Neural cell (in vitro differentiated cells): ENCODE data around the gene TUBA1A. TPM values are rescaled to one million over a fixed set of nuclear protein-coding genes. Genes with fewer than 3 reads are reported as not detected.

Source experiments
- H2AFZ ChIP-seq: fragments of 200-600, 300-800 bp; sonication (generic), shearing (Covaris generic); 2 replicates; pipeline ENCODE4 v1.6.0; 2014; ENCODE audit warnings: low read depth, mild to moderate bottlenecking, antibody characterized with exemption, low read length, moderate library complexity
- H3F3A ChIP-seq: fragments of 200-600 bp; shearing (Covaris generic); 2 replicates; pipeline ENCODE4 v1.6.1; 2016; ENCODE audit warnings: mild to moderate bottlenecking, moderate library complexity, mixed read lengths, antibody characterized with exemption, low read length; ENCODE audit not compliant: insufficient read depth, poor library complexity, severe bottlenecking
- H3K27ac ChIP-seq: fragments of 200-600, 300-800 bp; sonication (generic), shearing (Covaris generic); 2 replicates; pipeline ENCODE4 v1.5.1; 2014; ENCODE audit warnings: mild to moderate bottlenecking, low read length, moderate library complexity
- H3K27me3 ChIP-seq: fragments of 300-800, 200-600 bp; sonication (generic), shearing (Covaris generic); 2 replicates; pipeline ENCODE4 v1.6.0; 2014; ENCODE audit warnings: mild to moderate bottlenecking, low read depth, low read length, moderate library complexity; ENCODE audit not compliant: insufficient read depth
- H3K36me3 ChIP-seq: fragments of 300-800, 200-600 bp; sonication (generic), shearing (Covaris generic); 2 replicates; pipeline ENCODE4 v1.5.1; 2014; ENCODE audit warnings: mild to moderate bottlenecking, antibody characterized with exemption, low read length, moderate library complexity; ENCODE audit not compliant: insufficient read depth
- H3K4me2 ChIP-seq: fragments of 300-800, 200-600 bp; sonication (generic), shearing (Covaris generic); 2 replicates; pipeline ENCODE4 v1.6.0; 2014; ENCODE audit warnings: mild to moderate bottlenecking, low read length
- H3K4me3 ChIP-seq: fragments of 300-800, 200-600 bp; sonication (generic), shearing (Covaris generic); 2 replicates; pipeline ENCODE4 v1.5.1; 2014; ENCODE audit warnings: mild to moderate bottlenecking, low read length, moderate library complexity
- H3K79me2 ChIP-seq: fragments of 200-600 bp; shearing (Covaris generic); replicated peaks from 2 replicates; pipeline ENCODE4 v1.6.0; 2014; ENCODE audit warnings: mild to moderate bottlenecking, low read length, moderate library complexity; ENCODE audit not compliant: insufficient read depth
- H3K9ac ChIP-seq: fragments of 300-800, 200-600 bp; sonication (generic), shearing (Covaris generic); 2 replicates; pipeline ENCODE4 v1.6.1; 2016; ENCODE audit warnings: mild to moderate bottlenecking, low read length, mixed read lengths
- H3K9me2 ChIP-seq: fragments of 200-600 bp; shearing (Covaris generic); 2 replicates; pipeline ENCODE4 v1.6.1; 2016; ENCODE audit warnings: mild to moderate bottlenecking, low read length, mixed read lengths; ENCODE audit not compliant: insufficient read depth
- H3K9me3 ChIP-seq: fragments of 200-600, 300-800 bp; sonication (generic), shearing (Covaris generic); 2 replicates; pipeline ENCODE4 v1.6.1; 2016; ENCODE audit warnings: mild to moderate bottlenecking, mixed run types, low read length, moderate library complexity, mixed read lengths
- H4K20me1 ChIP-seq: fragments of 200-600 bp; shearing (Covaris generic); 2 replicates; pipeline ENCODE4 v1.6.1; 2016; ENCODE audit warnings: mild to moderate bottlenecking, mixed run types; ENCODE audit not compliant: insufficient read depth
- EP300 ChIP-seq: fragments of 450-650 bp; conservative IDR thresholded peaks from 2 replicates; pipeline ENCODE4 v1.6.1; 2014; ENCODE audit warnings: antibody characterized with exemption, mild to moderate bottlenecking, moderate library complexity; ENCODE audit not compliant: poor library complexity, severe bottlenecking
- EZH2 ChIP-seq: fragments of 200-600, 300-800 bp; shearing (Covaris generic), sonication (generic); IDR thresholded peaks from 2 replicates; pipeline ENCODE4 v1.6.1; 2014; ENCODE audit warnings: antibody characterized with exemption, low read length, borderline replicate concordance, mild to moderate bottlenecking; ENCODE audit not compliant: insufficient read depth, poor library complexity, severe bottlenecking
- MXI1 ChIP-seq: fragments of 450-650 bp; conservative IDR thresholded peaks from 2 replicates; pipeline ENCODE4 v1.6.1; 2014; ENCODE audit warnings: antibody characterized with exemption, mild to moderate bottlenecking; ENCODE audit not compliant: poor library complexity, severe bottlenecking
- POLR2AphosphoS5 ChIP-seq: IDR thresholded peaks from 2 replicates; pipeline ENCODE4 v1.6.1; 2012
- RAD21 ChIP-seq: fragments of 450-650 bp; conservative IDR thresholded peaks from 2 replicates; pipeline ENCODE4 v1.6.1; 2014; ENCODE audit warnings: antibody characterized with exemption, mild to moderate bottlenecking, moderate library complexity
- SMC3 ChIP-seq: fragments of 450-650 bp; conservative IDR thresholded peaks from 2 replicates; pipeline ENCODE4 v1.6.1; 2014; ENCODE audit warnings: antibody characterized with exemption, mild to moderate bottlenecking, moderate library complexity; ENCODE audit not compliant: poor library complexity
- TAF1 ChIP-seq: IDR thresholded peaks from 2 replicates; pipeline ENCODE4 v1.6.1; 2012; ENCODE audit warnings: low read depth
- polyA plus RNA-seq: library from polyadenylated mRNA; depleted of rRNA; stranded (reverse); fragments of >200 nt; gene quantifications from 2 replicates; pipeline ENCODE4 v1.2.3, GENCODE V29; 2014
- TF ChIP-seq, protein P1 (sequence below): fragments of 450-650 bp; IDR thresholded peaks from 2 replicates; pipeline ENCODE4 v1.5.1; 2014; ENCODE audit warnings: antibody characterized with exemption, mild to moderate bottlenecking, moderate library complexity; ENCODE audit not compliant: poor library complexity, severe bottlenecking
- TF ChIP-seq, protein P2 (sequence below): IDR thresholded peaks from 2 replicates; pipeline ENCODE4 v1.6.1; 2012; ENCODE audit warnings: borderline replicate concordance

The TUBA1A gene
- polyA plus RNA-seq, 1 donor from 2014 or later = 14,333 TPM

DNA sequence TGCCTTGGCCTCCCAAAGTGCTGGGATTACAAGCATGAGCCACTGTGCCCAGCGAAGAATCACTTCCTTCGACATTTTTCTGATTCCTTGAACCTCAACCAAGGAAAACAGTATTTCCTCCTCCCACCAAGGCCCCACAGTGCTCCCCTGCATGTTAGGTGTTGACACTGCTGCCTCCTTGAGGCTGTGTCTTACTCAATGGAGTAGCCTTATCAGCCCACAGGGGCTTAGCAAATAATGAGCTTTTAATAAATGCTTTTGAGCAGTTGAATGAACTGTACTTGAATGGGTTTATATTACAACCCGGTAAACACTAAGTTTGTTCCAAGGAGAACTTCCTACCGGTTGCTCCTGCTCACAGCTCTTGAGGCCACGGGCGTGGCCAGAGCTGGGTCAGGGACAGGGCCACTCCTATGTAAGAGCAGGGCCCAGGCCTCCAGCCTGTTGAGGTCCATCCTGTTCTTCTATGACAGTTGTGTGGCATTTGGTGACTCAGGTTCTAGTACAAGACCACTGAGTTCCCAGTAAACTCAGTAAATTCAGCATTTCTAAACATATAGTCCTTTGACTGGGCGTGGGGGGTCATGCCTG, 36.8 kb upstream of the TUBA1A start:
- Histone ChIP-seq H3K4me2 (no peak overlapping the region), H3K27me3 (no peaks in the 10 kb centered on the region), H3K9me2 (no peaks in the 10 kb centered on the region), H3F3A (no peaks in the 10 kb centered on the region), H2AFZ (no peak overlapping the region), H3K4me3 (no peak overlapping the region), H4K20me1 (no peaks in the 10 kb centered on the region), H3K9me3 (no peaks in the 10 kb centered on the region), H3K36me3 (no peaks in the 10 kb centered on the region), H3K27ac (no peak overlapping the region), H3K9ac (no peak overlapping the region), H3K79me2 (peaks cover 26% of the 10 kb centered on the region)
- TF ChIP-seq POLR2AphosphoS5 (no peak), TAF1 (no peak), EP300 (no peak), RAD21 (no peak), MXI1 (no peak), EZH2 (no peak)
- TF ChIP-seq, protein P1, sequence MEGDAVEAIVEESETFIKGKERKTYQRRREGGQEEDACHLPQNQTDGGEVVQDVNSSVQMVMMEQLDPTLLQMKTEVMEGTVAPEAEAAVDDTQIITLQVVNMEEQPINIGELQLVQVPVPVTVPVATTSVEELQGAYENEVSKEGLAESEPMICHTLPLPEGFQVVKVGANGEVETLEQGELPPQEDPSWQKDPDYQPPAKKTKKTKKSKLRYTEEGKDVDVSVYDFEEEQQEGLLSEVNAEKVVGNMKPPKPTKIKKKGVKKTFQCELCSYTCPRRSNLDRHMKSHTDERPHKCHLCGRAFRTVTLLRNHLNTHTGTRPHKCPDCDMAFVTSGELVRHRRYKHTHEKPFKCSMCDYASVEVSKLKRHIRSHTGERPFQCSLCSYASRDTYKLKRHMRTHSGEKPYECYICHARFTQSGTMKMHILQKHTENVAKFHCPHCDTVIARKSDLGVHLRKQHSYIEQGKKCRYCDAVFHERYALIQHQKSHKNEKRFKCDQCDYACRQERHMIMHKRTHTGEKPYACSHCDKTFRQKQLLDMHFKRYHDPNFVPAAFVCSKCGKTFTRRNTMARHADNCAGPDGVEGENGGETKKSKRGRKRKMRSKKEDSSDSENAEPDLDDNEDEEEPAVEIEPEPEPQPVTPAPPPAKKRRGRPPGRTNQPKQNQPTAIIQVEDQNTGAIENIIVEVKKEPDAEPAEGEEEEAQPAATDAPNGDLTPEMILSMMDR = no peak

DNA sequence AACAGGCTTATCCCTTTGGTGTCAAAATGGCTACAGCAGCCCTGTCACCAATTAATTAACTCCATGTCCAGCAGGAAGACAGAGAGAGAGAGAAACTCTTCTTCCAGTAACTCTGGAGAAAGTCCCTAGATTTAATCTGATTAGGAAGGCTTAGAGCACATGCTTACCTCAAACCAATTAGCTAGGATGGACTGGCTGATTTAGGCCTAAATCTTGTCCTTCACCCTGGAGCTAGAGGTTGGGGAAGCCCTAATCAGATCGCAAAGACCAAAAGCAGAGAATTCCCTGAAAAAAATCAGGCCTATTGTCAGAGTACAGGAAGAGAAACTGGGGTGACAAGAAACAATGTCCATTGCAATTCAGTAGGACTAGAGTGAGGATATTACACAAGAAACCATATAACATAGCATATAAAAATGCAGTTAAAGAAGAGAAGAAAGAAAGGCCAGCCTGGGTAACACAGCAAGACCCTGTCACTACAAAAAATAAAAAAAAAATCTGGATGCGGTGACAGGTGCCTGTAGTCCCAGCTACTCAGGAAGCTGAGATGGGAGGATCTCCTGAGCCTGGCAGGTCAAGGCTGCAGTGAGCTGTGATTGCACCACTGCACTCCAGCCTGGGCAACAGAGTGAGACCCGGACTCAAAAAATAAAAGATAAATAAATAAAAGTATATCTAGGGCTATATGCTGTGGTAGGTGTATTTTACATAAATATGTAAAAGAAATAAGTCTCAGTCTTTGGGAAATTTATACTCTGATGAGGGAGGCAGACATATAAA, 34.9 kb upstream of the TUBA1A start:
- H3K27me3 ChIP-seq = no peaks in the 10 kb centered on the region
- no peaks in the 10 kb centered on the region for H3F3A ChIP-seq
- H3K4me3 ChIP-seq = no peak overlapping the region
- H3K9ac ChIP-seq = no peak overlapping the region
- TF ChIP-seq POLR2AphosphoS5 (no peak), TAF1 (no peak), SMC3 (no peak), RAD21 (no peak), MXI1 (no peak), EP300 (no peak), EZH2 (no peak)
- TF ChIP-seq, protein P1 = no peak
- TF ChIP-seq, protein P2, sequence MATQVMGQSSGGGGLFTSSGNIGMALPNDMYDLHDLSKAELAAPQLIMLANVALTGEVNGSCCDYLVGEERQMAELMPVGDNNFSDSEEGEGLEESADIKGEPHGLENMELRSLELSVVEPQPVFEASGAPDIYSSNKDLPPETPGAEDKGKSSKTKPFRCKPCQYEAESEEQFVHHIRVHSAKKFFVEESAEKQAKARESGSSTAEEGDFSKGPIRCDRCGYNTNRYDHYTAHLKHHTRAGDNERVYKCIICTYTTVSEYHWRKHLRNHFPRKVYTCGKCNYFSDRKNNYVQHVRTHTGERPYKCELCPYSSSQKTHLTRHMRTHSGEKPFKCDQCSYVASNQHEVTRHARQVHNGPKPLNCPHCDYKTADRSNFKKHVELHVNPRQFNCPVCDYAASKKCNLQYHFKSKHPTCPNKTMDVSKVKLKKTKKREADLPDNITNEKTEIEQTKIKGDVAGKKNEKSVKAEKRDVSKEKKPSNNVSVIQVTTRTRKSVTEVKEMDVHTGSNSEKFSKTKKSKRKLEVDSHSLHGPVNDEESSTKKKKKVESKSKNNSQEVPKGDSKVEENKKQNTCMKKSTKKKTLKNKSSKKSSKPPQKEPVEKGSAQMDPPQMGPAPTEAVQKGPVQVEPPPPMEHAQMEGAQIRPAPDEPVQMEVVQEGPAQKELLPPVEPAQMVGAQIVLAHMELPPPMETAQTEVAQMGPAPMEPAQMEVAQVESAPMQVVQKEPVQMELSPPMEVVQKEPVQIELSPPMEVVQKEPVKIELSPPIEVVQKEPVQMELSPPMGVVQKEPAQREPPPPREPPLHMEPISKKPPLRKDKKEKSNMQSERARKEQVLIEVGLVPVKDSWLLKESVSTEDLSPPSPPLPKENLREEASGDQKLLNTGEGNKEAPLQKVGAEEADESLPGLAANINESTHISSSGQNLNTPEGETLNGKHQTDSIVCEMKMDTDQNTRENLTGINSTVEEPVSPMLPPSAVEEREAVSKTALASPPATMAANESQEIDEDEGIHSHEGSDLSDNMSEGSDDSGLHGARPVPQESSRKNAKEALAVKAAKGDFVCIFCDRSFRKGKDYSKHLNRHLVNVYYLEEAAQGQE = no peak
- H4K20me1 ChIP-seq = no peaks in the 10 kb centered on the region
- H3K4me2 ChIP-seq = no peak overlapping the region
- H3K9me3 ChIP-seq = no peaks in the 10 kb centered on the region
- H2AFZ ChIP-seq = no peak overlapping the region
- no peak overlapping the region for H3K27ac ChIP-seq
- no peaks in the 10 kb centered on the region for H3K36me3 ChIP-seq
- H3K9me2 ChIP-seq = no peaks in the 10 kb centered on the region
- H3K79me2 ChIP-seq = peaks cover 7% of the 10 kb centered on the region
